ENCODE results near the gene TMEM132C.
"Not testable (repeated sequence)": the region's sequence is repeated elsewhere in the genome, so short reads cannot be mapped to it uniquely, and the experiment has no call there.

Gene TMEM132C

DNA sequence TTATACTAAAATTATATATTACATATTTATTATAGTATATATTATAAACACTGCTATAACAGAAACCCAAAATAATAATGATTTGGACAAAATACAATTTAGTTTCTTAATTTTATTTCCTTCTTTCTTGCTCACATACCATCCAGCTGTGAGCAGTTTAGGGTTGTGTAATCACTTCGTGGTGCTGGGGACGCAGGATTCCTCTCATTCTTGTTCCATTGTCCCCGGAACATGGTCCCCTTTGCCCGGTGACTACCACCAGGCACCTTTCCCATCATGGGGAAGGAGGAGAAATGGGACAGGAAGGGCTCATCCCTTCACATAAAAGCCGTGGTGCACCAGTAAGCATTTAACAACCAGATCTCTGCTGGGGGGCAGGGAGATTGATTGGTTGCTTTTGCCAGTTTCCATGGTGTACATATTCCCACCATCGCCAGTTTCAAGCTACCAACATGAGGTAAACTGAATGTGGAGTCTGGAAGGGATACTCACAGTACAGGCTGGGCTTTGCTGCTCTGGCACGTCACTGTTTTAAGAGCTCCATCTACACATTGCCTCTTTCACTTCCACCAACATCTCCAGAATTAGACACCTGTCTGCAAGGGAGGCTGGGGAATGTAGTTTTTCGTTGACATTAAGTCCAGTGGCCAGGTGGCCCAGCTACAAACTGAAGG lies 191.5 kb downstream of the TMEM132C start:
- no peak overlapping the region for H3K27ac ChIP-seq
- DNase-seq (ENCODE audit: low read depth, low spot score), result no peak

DNA sequence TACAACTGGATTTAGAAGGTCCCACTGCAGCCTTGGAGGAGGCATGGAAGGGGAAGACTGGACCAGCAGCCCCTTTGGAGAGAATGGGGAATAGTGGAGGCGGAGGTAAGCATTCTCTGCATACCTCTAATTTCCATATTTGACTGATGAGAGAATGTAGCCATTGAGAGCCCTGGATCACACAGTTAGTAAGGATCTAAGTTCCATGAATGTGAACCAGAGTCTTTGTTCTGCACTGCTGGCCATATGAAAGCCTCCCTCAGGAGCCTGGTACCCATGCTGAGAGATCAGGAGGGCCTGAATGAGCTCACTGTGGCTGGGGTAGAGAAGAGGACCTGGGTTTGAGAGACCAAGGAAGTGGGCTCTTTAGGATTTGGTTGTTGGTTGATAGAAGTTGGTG lies 192.1 kb downstream of the TMEM132C start:
- DNase-seq (ENCODE audit: low read depth, low spot score), result no peak
- H3K27ac ChIP-seq, result no peak overlapping the region

DNA sequence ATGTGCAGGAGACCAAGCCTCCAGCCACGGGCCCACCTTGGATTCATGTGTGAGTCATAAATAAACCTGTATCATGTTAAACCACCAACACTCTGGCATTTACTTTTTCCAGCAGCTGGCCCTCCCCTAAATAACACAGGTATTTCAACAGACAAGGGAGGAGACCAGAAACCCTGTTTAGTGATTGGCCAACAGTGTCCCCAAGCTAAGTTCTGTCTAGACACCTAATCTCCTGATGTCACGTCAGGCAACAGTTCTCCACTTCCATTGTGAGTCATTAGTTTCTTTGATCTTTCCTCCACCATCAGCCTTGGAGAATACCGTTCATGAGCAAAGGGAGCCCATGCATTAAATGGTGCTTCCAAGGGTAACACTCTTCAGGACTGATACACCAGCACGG lies 196.9 kb downstream of the TMEM132C start:
- no peak overlapping the region for H3K27ac ChIP-seq
- no peak for DNase-seq (ENCODE audit: low read depth, low spot score)

DNA sequence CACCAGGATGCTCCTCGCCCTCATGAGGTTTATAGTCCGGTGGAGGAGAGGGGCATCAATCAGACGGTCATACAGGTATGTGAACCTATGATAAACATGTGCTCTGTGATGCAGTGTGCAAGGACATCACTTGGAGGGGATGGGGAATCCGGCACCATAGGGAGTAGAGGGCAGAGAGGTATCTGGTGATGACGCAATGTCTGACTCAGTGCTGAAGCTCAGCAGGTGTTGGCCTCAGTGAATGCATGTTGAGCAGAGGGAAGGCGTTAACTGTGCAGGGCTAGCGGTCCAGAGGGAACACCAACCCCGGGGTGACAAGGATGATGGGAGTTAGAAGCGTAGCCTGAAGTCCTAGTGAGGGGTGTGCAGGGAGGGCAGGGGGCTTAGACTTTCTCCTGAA lies 200.9 kb downstream of the TMEM132C start:
- H3K27ac ChIP-seq, result no peak overlapping the region
- DNase-seq (ENCODE audit: low read depth, low spot score), result no peak

DNA sequence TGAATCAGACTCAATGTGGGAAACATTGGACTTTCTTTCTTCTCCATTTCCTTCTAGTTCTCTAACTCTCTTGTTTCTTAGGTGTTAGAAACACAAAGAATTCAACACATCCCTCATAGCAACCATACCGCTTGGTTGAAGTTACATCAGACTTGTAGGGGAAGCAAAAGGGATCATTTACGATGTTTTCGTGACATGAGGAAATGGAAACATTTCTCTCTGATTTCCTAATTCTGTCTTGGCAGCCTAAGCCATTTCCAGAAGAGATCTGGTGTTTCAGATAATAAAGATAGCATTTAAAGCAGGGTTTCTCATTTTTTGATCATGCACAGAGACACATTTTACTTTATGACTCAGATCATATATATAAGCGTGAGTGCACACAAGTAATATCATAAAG lies 202.0 kb downstream of the TMEM132C start:
- H3K27ac ChIP-seq, result no peak overlapping the region
- DNase-seq (ENCODE audit: low read depth, low spot score), result no peak

DNA sequence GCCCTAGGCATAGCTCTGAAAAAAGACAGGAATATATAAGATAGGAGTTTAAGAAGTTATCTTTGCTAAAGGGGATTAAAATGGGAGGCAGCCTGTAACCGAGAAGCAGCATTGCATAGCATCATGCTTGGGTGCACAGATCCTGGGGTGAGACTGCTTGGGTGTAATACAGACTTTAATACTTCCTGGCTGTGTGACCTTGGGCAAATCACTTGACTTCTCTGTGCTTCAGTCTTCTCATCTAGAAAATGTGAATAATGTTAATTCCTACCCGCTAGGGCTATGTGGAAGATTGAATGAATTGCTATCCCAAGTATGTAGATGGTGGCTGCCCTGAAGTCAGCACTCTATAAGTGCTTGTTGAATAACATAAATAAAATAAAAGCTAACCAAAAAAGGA lies 204.5 kb downstream of the TMEM132C start:
- no peak for DNase-seq (ENCODE audit: low read depth, low spot score)
- H3K27ac ChIP-seq, result no peak overlapping the region

DNA sequence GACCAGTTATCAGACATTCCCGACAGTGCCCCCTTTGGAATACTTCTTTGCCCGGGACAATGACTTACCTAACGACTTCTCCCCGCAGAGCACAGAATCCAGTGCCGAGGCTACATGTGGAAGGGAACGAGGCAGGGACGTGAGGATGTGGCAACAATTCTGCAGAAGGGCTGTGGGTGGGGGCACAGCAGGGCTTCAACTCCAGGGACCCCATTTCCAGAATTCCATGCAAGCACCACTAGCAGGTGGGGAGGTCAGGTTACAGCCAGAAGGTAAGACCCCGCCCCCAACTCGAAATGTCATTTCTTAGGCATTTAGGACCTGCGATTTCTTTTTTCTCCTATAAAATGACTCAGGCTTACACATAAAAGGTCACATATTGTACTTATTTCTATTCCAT lies 207.9 kb downstream of the TMEM132C start:
- no peak for DNase-seq (ENCODE audit: low read depth, low spot score)
- no peak overlapping the region for H3K27ac ChIP-seq

DNA sequence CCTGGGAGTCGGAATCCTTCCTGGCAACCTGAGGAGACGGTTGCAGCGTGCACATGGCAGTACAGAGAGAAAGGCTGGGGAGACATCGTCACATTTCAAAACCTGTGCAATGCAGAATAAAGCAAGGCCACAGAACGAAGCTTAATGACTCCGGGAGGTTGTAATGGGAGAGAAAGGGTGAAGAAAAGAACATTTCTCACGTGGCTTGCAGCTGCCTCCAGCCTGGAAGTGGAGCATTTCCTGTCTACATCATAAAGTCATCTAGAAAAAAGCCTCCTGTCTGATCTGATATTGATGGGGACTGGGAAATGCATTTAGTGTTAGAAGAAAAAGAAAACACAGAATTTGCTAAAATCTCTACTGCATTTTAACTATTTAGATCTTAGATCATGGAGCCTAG lies 209.3 kb downstream of the TMEM132C start:
- H3K27ac ChIP-seq, result no peak overlapping the region
- no peak for DNase-seq (ENCODE audit: low read depth, low spot score)

DNA sequence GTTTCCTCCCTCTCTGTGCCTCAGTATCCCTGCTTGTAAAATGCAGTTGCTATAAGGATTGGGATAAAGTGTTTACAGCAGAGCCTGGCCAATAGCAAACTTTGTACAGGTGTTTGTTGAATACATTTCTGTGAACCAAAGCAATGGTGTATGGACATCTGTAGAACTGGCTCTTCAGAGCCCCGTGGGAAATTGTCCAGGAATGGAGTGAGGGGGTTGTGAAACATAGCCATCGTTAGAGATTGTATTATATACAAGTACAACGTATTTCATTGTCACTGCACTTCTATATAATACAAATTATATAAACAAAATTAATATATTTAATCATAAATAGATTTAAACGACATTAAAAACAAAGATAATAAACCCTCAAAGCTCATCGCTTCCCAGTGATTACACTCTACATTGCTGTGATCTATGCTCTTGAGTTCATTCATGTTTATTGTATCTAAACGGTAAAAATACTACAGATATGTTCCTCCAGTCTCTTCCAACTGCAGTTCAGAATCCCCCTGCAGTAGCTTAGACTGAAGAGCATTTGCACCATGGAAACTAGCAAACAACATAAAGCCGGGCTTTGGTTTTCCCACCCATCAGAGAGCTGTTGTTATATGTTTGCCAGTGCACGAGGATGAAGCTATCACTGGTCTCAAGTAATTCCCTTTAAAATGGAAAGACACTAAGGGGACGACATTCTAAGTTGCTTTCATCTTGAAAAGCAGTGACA lies 216.7 kb downstream of the TMEM132C start:
- no peak overlapping the region for H3K27ac ChIP-seq
- DNase-seq (ENCODE audit: low read depth, low spot score), result no peak

DNA sequence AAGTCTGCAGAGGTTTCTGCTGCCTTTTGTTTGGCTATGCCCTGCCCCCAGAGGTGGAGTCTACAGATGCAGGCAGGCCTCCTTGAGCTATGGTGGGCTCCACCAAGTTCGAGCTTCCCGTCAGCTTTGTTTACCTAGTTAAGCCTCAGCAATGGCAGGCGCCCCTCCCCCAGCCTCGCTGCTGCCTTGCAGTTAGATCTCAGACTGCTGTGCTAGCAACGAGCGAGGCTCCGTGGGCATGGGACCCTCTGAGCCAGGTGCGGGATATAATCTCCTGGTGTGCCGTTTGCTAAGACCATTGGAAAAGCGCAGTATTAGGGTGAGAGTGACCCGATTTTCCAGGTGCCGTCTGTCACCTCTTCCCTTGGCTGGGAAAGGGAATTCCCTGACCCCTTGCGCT lies 230.4 kb downstream of the TMEM132C start:
- H3K27ac ChIP-seq; DNase-seq (ENCODE audit: low read depth, low spot score): not testable (repeated sequence)

DNA sequence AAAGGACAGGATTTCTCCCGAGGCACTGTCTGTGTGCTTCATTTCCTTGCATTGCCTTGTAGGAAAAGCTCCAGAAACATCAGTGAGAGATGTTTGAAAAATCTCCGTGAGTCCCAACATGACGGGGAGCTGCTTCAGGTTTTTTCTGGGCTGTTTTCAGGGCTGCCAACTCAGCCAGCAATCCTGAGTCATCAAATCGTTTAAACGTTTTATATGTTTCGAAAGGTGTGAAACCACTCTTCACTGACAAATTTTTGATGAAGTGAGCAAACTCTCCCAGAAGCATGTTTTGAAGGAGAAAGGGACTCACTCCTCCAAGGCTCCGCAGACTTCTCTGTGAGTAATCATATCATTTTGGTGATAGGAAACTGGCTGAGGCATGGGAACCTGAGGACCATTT lies 240.5 kb downstream of the TMEM132C start:
- DNase-seq (ENCODE audit: low read depth, low spot score), result no peak
- H3K27ac ChIP-seq, result no peak overlapping the region

DNA sequence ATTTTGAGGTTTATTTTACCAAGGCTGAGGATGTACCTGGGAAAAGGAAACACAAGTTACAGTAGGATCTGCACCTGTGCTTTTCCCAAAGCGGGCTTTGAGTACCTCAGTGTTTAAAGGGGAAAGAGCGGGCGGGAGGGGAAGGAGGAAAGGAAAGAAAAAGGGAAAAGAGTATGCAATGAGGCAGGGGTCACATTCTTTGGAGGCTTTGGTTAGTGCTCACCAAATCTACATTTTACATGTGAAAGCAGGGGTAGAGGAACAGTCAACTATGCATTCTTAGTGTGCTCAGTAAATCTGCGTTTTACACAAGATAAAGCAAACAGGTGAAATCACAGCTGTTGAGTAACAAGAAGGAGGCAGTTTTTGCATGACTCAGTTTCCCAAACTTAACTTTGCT lies 242.2 kb downstream of the TMEM132C start:
- H3K27ac ChIP-seq, result no peak overlapping the region
- no peak for DNase-seq (ENCODE audit: low read depth, low spot score)

DNA sequence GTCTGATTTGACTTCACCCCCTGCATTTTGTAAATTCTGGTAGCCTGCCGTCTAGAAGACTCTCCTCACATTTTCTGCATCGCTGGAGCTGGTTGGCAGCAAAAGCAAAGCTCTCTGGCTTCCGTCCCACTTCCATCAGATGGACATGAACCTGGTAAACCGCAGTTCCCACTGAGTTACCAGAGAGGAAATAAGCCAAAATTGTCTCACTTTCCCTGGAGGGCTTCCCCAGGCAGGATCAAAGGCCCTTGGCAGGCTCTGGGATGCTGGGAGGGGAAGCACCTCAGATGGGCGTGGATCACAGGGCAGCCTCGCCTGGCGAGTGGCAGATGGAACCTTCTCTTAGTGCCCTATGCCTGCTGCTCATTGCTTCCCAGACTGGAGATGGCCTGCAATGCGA lies 243.5 kb downstream of the TMEM132C start:
- no peak overlapping the region for H3K27ac ChIP-seq
- DNase-seq (ENCODE audit: low read depth, low spot score), result no peak

DNA sequence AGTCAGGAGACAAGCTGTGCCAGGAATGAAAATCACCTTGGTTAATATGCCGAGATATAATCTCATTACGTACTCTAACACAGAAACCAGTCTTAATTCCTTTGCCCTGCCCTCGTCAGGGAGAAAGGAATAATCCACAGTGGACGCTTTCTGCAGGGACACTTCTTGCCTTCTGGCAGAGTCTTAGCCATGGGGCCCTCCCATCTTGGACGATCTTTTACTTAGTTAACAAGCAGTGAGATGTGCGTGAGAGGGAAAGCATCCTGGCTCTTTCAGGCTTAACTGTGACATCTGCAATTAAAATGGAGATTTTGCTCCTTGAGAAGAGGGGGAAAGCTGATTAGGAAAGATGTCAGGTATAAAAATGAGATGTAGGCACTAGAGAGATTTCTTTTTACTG lies 246.4 kb downstream of the TMEM132C start:
- H3K27ac ChIP-seq, result no peak overlapping the region
- DNase-seq (ENCODE audit: low read depth, low spot score), result no peak

DNA sequence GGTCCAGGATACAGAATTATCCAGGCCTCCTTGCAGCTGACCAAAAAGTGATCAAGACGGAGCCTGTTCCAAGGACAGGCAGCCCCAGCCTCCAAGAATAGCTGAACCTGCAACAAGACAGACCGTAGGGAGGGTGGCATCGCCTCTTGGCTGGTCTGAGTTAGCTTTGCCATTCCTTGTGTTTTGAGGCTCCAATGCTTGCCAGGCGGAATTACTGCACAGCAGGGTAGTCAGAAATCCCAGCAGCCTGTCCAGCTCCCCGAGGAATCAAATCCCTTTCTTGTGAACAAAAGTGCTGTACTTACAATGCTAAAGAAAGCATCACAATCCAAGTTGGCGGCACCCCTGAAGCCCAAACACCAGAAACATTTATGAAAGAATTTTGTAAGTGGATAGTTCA lies 246.9 kb downstream of the TMEM132C start:
- no peak for DNase-seq (ENCODE audit: low read depth, low spot score)

DNA sequence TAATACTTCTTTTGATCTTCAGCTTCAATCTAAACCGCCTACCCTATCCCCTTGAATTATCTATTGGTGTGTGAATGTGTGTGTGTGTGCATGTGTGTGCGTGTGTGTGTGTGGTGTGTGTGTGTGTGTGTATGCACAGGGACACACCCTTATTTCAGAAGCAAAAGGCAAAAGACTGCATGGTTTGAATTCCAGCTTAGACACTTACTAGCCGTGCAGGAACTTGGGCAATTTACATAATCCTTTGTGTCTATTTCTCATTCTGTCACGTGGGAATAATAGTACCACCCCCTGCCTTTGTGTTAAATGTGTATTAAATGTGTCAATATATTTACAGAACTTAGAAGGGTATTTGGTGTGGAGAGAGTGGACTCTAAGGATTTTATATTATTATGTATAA lies 251.7 kb downstream of the TMEM132C start:
- no peak overlapping the region for H3K27ac ChIP-seq
- DNase-seq (ENCODE audit: low read depth, low spot score), result no peak

More for the DNA sequence above, 246.9 kb downstream of the TMEM132C start:
- H3K27ac ChIP-seq, result no peak overlapping the region

DNA sequence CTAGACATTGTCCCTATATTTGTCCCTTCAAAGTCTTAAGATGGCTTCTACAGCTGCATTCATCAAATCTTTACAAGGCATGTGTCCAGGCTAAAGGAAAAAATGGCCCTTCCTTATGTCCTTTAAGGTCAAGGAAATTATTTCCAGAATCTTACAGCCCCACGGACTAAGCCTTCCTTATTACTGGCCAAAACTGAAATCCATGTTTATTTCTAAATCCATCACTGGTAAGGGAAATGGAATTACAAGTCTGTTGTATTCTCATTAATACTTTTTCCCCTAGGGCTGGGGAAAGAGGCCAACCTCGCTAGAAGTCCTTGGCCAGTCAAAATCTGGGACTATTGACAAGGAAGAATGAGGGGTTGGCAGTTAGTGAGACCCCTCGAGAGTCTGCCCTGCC lies 252.5 kb downstream of the TMEM132C start:
- no peak for DNase-seq (ENCODE audit: low read depth, low spot score)
- no peak overlapping the region for H3K27ac ChIP-seq

DNA sequence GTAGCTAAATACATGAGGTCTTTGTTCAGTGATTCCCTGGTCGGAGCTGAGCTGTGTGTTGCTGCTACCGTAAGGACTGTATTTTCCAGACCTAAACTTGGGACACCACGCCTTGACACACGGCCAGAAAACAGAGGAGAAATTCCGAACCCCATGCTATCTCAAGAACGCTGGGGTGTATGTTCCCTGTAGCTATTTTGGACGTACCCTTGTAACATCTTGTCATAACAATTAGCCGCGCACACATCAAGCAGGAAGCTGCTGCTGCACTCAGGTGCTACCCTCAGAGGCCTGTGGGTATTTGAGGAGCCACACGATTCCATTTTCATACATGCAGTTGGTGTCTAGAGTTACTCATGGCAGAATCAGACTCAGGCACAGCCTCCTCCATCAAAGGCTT lies 255.0 kb downstream of the TMEM132C start:
- no peak for DNase-seq (ENCODE audit: low read depth, low spot score)
- no peak overlapping the region for H3K27ac ChIP-seq

DNA sequence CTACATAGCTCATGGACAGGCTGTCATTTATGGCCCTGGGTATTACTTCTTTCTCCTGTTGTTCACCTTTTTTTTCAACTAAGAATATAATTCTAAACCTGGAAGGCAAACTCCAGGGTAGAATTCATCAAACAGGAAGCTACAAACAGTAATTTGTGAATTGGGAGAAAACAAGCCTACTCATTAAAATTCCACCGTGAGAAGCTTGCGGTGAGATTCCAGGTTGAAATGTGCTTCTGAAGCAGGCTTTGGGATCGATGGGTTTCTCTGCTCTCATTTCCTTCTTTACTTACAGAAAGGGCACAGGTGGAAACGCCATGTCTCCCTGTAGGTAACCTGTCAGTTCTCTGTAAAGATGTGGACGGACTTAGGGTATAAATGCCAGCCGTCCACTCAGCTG lies 257.5 kb downstream of the TMEM132C start:
- no peak for DNase-seq (ENCODE audit: low read depth, low spot score)
- no peak overlapping the region for H3K27ac ChIP-seq

DNA sequence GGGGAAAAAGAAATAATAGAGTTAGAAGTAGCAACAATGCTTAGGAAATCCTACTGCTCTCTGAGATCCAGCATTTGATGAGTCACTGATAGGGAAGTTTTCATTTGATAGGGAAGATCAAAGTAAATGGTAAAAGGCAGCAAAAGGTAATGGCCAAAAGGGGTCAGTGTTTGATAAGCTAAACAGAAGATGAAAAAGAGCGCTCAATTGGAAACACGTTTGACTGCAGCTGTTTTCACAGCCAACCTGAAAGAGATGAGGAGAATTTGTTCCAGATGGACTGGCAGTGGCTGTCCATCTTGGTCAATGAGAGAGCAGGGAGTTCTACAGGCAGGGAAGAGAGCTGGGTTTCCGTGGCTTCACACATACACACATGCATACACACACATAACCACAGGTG lies 264.2 kb downstream of the TMEM132C start:
- DNase-seq (ENCODE audit: low read depth, low spot score), result no peak
- H3K27ac ChIP-seq, result no peak overlapping the region

DNA sequence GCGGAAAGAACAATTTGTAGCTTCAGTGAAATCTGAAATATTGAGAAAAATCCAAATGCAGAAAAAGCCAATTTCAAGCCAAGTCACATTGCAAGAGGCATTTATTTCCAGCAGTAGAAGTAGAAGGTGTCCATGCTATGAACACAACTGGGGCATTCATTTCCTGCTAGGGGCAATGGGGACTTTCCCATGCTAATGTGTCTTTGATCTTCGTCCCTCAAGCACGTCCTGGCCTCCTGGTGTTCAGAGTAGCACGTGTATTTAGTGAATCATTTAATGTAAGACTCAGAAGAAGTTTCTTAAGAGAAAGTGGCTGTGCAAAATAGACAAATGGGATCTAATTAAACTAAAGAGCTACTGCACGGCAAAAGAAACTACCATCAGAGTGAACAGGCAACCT lies 267.9 kb downstream of the TMEM132C start:
- DNase-seq (ENCODE audit: low read depth, low spot score), result no peak
- no peak overlapping the region for H3K27ac ChIP-seq

DNA sequence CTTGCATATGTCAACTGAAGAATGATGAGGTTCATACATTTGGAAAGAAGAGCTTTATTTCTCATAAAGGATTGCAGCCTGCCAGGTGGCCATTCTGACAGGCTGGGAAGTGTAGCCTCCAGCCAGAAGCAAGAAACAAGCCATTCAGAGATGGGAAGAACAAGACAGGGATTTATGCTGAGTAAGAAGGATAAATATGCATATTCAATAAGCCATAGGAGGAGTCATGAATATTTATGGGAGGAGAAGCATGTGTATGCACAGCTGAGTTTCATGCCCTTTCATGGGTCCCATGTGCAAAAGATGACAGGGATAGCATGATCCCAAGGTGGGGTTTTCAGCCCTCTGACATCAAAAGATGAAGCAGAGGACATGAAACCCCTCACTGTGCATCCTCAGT lies 269.8 kb downstream of the TMEM132C start:
- no peak for DNase-seq (ENCODE audit: low read depth, low spot score)
- no peak overlapping the region for H3K27ac ChIP-seq
